Measurements from ENCODE around the gene FABP3. TPM values are rescaled to one million over a fixed set of nuclear protein-coding genes. Genes with fewer than 3 reads are reported as not detected.

The FABP3 gene
- total and polyA plus RNA-seq, 2 of the 8 experiments (the other 6 are each of a cell fraction or from before 2014, with no cell fraction given), result 34.8 to 43.9 TPM

- TF ChIP-seq CHD7 (IDR thresholded peaks at IDR 0.05; ENCODE audit: insufficient replicate concordance, low read length) (no peak), TCF12 (IDR thresholded peaks at IDR 0.05; ENCODE audit: low read depth, low read length) (no peak)
These were observed 24.4 kb downstream of the FABP3 start (continued) for GRCh38 chr1:31348449-31348848.

Data from H1 (cell line).